ENCODE results near the gene TMEM269. TPM values are rescaled to one million over a fixed set of nuclear protein-coding genes. Genes with fewer than 3 reads are reported as not detected.

Gene TMEM269
- total and polyA plus RNA-seq, 10 of the 15 experiments (the other 5 are each of a cell fraction or from before 2014, with no cell fraction given): 0.02 to 0.26 (median 0.06) TPM; not detected in 2

DNA sequence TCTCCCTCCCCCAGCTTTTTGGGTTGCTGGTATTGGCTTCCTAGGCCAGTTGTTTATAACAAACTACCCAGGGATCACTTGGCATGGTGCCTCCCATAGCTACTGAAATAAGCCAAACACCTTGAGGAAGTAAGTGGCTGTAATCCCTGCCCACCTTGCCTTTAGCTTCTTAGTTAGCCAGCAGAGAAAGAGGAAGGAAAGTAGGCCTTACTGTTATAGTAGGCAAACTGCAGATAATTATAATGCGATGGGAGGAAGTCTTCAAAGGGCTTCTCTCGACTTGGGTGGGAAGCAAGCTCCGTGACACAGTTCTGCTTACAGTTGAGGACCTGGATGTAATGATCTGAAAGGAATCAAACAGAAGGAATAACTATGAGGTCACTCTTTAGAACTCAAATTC, 26.1 kb upstream of the TMEM269 start:
- intact Hi-C loops (cut with micrococcal nuclease; ENCODE audit: unreplicated experiment) (no loop called here), in situ Hi-C loops (cut with MboI) (no loop called here)
- Histone ChIP-seq H3K27ac (ENCODE audit: control insufficient read depth, insufficient read depth) (no peak overlapping the region), H3K9ac (ENCODE audit: control insufficient read depth, insufficient read depth, low read length) (no peak overlapping the region), H2AFZ (ENCODE audit: control insufficient read depth, low read depth, low read length) (no peak overlapping the region), H3K4me3 (no peak overlapping the region), H3K9me3 (replicated peaks; ENCODE audit: control insufficient read depth, insufficient read depth, low read length) (no peaks in the 10 kb centered on the region), H3K27me3 (replicated peaks in 1 of 2; ENCODE audit: control insufficient read depth in 2 of 2, insufficient read depth in 2 of 2, low read length in 1 of 2) (no peaks in the 10 kb centered on the region), H3K36me3 (ENCODE audit: control insufficient read depth in 2 of 2, insufficient read depth in 2 of 2, low read length in 1 of 2) (peaks cover 9 to 11% of the 10 kb centered on the region in 2 experiments; a peak in 3 of 4 replicates), H3K4me2 (ENCODE audit: control insufficient read depth, insufficient read depth) (no peak overlapping the region), H4K20me1 (ENCODE audit: control insufficient read depth, insufficient read depth) (no peaks in the 10 kb centered on the region), H3K4me1 (ENCODE audit: control insufficient read depth, insufficient read depth, low read length) (no peaks in the 10 kb centered on the region), H3K79me2 (ENCODE audit: control insufficient read depth, insufficient read depth, low read length) (peaks cover under 1% of the 10 kb centered on the region)
- no peak for TF ChIP-seq EP300 (IDR thresholded peaks at IDR 0.05; ENCODE audit: borderline replicate concordance in 1 of 2, control insufficient read depth in 1 of 2, low read depth in 2 of 2, low read length in 2 of 2)
- no peak for TF ChIP-seq SKIL (IDR thresholded peaks at IDR 0.05; ENCODE audit: low read depth, poor library complexity, severe bottlenecking)
- no peak for TF ChIP-seq MTA3 (IDR thresholded peaks at IDR 0.05; ENCODE audit: borderline replicate concordance, low read length)
- TF ChIP-seq NFYB (IDR thresholded peaks at IDR 0.05; ENCODE audit: insufficient read depth, low read depth, low read length): no peak
- TF ChIP-seq ESRRA (IDR thresholded peaks at IDR 0.05; ENCODE audit: low read length): no peak
- no peak for TF ChIP-seq RAD21 (IDR thresholded peaks at IDR 0.05; ENCODE audit: insufficient read depth, low read depth, low read length)
- no peak for TF ChIP-seq MAX (IDR thresholded peaks at IDR 0.05; ENCODE audit: low read depth, low read length)
- TF ChIP-seq NFXL1 (IDR thresholded peaks at IDR 0.05; ENCODE audit: borderline replicate concordance): no peak
- no peak for TF ChIP-seq CBX5 (IDR thresholded peaks at IDR 0.05; ENCODE audit: low read depth)
- no peak for TF ChIP-seq SRF (IDR thresholded peaks at IDR 0.05; ENCODE audit: low read depth in 2 of 2, low read length in 2 of 2)
- no peak for TF ChIP-seq ZZZ3 (IDR thresholded peaks at IDR 0.05; ENCODE audit: control insufficient read depth, insufficient read length, low read depth)
- no peak for TF ChIP-seq SMAD1 (IDR thresholded peaks at IDR 0.05; ENCODE audit: low read depth, partially characterized antibody)
- TF ChIP-seq STAT3 (IDR thresholded peaks at IDR 0.05; ENCODE audit: low read depth, low read length): no peak
- no peak for TF ChIP-seq ZBED1 (IDR thresholded peaks at IDR 0.05; ENCODE audit: borderline replicate concordance)
- TF ChIP-seq IRF4 (IDR thresholded peaks at IDR 0.05; ENCODE audit: low read depth, low read length): no peak
- no peak for TF ChIP-seq CHD2 (IDR thresholded peaks at IDR 0.05; ENCODE audit: borderline replicate concordance, low read depth, low read length)
- no peak for TF ChIP-seq ATF7 (IDR thresholded peaks at IDR 0.05; ENCODE audit: low read depth)
- no peak for TF ChIP-seq TBL1XR1 (IDR thresholded peaks at IDR 0.05; ENCODE audit: low read depth, low read length)
- DNase-seq (ENCODE audit: low read depth, low spot score) (no peak), ATAC-seq (no peak), FAIRE-seq (no peak)
- no TSS peak for BruUV-seq (replicated peaks)
- POLR2A ChIA-PET: interaction anchor here (0.5 to 1.0 kb wide), 2 partner anchors 9 to 420 kb away, joined by 3 to 4 read pairs; no protein-coding TSS in a partner anchor
- WGBS (ENCODE audit: insufficient coverage, insufficient replicate concordance, low lambda C conversion rate, missing lambda C conversion rate): 25% methylated on average over 3 of the region's 3 CpGs
- SMC1A ChIA-PET (ENCODE audit: uncharacterized antibody, unreplicated experiment): interaction anchor here (0.7 to 2.6 kb wide), 3 partner anchors 181 to 630 kb away, joined by 3 to 9 read pairs (median 7); no protein-coding TSS in a partner anchor
- RAD21 ChIA-PET (ENCODE audit: unreplicated experiment): interaction anchor here (1.2 kb wide), 1 partner anchor 315 kb away, joined by 3 read pairs; no protein-coding TSS in a partner anchor
- CTCF ChIA-PET: interaction anchor here (0.9 to 2.3 kb wide), 10 partner anchors 8 to 415 kb away, joined by 3 to 12 read pairs (median 4); partner anchors contain the start of genes C1orf50, P3H1 and ZNF691

Measured in GM12878 (cell line).